Tibial artery (tissue), 4 donors: ENCODE data around the gene ZNF274.
A peak's percentile ranks its signal among the peaks of the same experiment; 100 is the strongest.

ENCODE experiments used
- DNase-seq, 2 donors: peaks; one replicate each; pipeline ENCODE4 v3.0.0-alpha.2; 2019
- H3K27ac ChIP-seq, 2 donors: fragments of 200-600 bp; sonication (generic) in 1 of 2; 1 replicate in 1 of 2; 2 replicates in 1 of 2; pipeline ENCODE4 v1.5.1; 2018 to 2019; ENCODE audit warnings: mild to moderate bottlenecking in 1 of 2
- H3K27me3 ChIP-seq, 2 donors: fragments of 200-600 bp; sonication (generic) in 1 of 2; one replicate each; pipeline versions ENCODE4 v1.5.1 to v1.6.0; 2016 to 2019
- H3K36me3 ChIP-seq, 3 donors: fragments of 200-600 bp; sonication (generic) in 2 of 3; one replicate each; pipeline ENCODE4 v1.5.1; 2016 to 2019; ENCODE audit warnings: mild to moderate bottlenecking in 2 of 3
- H3K4me1 ChIP-seq, 4 donors: fragments of 200-600 bp; sonication (generic) in 2 of 4; 1 replicate in 3 of 4; 2 replicates in 1 of 4; pipeline ENCODE4 v1.5.1; 2016 to 2019
- H3K4me3 ChIP-seq, 2 donors: fragments of 200-600 bp; sonication (generic) in 1 of 2; 1 replicate in 1 of 2; 2 replicates in 1 of 2; pipeline ENCODE4 v1.5.1; 2018 to 2019; ENCODE audit warnings: mild to moderate bottlenecking in 2 of 2
- H3K9me3 ChIP-seq, 3 donors: fragments of 200-600 bp; sonication (generic) in 1 of 3; one replicate each; pipeline ENCODE4 v1.5.1; 2016 to 2019
- intact Hi-C: fragments of 100-400 bp; cut with DNase I; formaldehyde crosslinking; loops from one replicate; pipeline ENCODE4 v1.15.0; 2023; ENCODE audit warnings: low total_unique reads
- TF ChIP-seq, protein P1 (sequence below), 2 experiments: fragments of 200-600 bp in 1 of 2; fragments of 450-650 bp in 1 of 2; IDR thresholded peaks; one replicate each; pipeline ENCODE4 v1.5.1; 2017 to 2019; ENCODE audit warnings: antibody characterized with exemption in 2 of 2, mild to moderate bottlenecking in 1 of 2, moderate library complexity in 1 of 2

Gene ZNF274

DNA sequence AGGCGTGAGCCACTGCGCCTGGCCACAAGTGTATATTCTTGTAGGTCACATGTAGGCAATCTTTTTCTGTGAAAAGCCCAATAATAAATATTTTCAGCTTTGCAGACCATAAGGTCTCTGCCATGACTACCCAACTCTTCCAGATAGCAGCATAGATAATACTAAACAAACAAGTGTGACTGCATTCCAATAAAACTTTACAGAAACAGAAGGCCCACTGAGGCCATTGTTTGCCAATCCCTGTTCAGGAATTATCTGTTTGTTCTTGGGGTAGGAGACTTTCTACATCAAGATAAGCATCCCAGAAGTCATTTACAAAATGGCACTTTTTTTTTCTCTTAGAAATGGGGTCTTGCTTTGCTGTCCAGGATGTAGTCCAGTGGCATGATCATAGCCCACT is 29.5 kb upstream of the ZNF274 start:
- TF ChIP-seq, protein P1, sequence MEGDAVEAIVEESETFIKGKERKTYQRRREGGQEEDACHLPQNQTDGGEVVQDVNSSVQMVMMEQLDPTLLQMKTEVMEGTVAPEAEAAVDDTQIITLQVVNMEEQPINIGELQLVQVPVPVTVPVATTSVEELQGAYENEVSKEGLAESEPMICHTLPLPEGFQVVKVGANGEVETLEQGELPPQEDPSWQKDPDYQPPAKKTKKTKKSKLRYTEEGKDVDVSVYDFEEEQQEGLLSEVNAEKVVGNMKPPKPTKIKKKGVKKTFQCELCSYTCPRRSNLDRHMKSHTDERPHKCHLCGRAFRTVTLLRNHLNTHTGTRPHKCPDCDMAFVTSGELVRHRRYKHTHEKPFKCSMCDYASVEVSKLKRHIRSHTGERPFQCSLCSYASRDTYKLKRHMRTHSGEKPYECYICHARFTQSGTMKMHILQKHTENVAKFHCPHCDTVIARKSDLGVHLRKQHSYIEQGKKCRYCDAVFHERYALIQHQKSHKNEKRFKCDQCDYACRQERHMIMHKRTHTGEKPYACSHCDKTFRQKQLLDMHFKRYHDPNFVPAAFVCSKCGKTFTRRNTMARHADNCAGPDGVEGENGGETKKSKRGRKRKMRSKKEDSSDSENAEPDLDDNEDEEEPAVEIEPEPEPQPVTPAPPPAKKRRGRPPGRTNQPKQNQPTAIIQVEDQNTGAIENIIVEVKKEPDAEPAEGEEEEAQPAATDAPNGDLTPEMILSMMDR (IDR thresholded peaks at IDR 0.05): no peak
- intact Hi-C loops: loop anchor here (10.0 kb wide), 1 partner anchor 579 kb away; the partner anchor contains the start of gene ZNF416
- no peak overlapping the region for H3K27ac ChIP-seq
- peaks cover 0 to 59% (median 35%) of the 10 kb centered on the region in 4 donors for H3K4me1 ChIP-seq
- H3K36me3 ChIP-seq: peaks cover 0 to 3% (median 0%) of the 10 kb centered on the region in 3 donors
- no peak overlapping the region for H3K4me3 ChIP-seq
- no peak for DNase-seq
- no peaks in the 10 kb centered on the region for H3K27me3 ChIP-seq
- peaks cover 0 to 20% (median 0%) of the 10 kb centered on the region in 3 donors for H3K9me3 ChIP-seq

DNA sequence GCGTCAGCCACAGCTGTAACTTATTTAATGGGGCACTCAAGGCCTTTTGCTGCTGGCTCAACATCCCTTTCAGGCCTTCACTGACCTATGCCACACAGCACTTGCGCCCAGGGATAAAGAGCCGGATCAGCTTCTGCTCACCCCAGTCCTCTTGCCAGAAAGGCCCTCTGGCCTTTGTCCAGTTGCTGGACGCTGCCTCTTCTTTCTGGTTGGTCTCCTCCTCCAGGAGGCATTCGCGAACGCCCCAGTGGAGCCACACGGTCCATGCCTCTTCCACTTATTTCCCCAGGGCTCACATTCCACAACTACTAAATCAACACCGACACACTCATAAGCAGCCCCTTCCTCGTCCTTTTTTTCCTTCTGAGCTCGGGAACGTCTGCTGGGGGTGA is 28.6 kb upstream of the ZNF274 start:
- no peaks in the 10 kb centered on the region for H3K27me3 ChIP-seq
- H3K27ac ChIP-seq: peak overlapping the region; percentile 91 to 95
- peaks cover 0 to 19% (median 0%) of the 10 kb centered on the region in 3 donors for H3K9me3 ChIP-seq
- intact Hi-C loops: loop anchor here (1.0 to 10.0 kb wide), 2 partner anchors 132 to 579 kb away; partner anchors contain the start of gene ZNF416
- no peaks in the 10 kb centered on the region for H3K36me3 ChIP-seq
- H3K4me3 ChIP-seq: peak overlapping the region; percentile 80 to 83
- peaks cover 0 to 52% (median 33%) of the 10 kb centered on the region in 4 donors for H3K4me1 ChIP-seq
- TF ChIP-seq, protein P1 (IDR thresholded peaks at IDR 0.05): no peak
- DNase-seq: peak; percentile 22 to 67

DNA sequence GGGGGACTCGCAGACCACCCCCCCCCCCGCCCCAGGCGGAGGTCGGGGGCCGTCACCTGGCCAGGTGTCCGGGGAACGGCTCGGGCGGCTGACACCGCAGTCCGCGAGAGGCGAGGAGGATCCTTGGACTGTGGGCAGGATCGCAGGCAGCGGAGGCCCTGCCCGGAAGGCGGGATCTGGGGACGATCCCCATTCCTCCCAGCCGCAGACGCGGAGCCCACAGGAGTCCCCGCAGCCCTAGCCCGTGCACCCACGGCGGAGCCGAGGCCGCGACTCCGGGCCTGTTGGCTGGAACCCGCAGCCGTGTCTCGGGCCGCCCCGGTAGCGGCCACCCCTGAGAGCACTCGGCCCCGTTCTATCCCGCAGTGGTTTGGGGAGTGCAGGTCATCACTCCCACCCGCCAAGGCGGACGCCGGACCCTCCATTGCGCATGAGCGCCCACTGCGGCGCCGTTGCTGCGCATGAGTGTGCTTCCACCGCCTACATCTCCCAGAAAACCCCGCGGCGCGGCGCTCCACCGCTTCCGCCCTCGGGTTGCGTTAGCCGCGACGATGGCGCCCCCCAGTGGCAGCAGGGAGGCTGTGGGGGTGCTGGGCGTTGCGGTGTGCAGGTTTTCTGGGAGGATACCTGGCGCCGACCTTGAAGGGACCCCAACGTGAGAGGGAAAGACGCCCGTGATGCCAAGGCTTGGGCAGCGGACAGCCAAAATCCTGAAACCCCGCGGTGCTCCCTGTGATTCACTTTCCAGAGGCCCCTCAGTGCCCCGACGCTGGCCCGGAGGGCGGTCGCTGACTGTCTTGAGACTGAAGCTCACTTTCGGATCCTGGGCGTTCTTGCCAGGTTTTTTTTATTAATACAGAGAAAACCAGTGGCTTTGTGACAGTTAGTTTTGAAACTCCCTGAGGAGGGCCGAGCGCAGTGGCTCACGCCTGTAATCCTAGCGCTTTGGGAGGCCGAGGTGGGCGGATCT is 27.9 kb upstream of the ZNF274 start:
- peaks cover 0 to 45% (median 28%) of the 10 kb centered on the region in 4 donors for H3K4me1 ChIP-seq
- H3K9me3 ChIP-seq: peaks cover 0 to 18% (median 0%) of the 10 kb centered on the region in 3 donors
- H3K27me3 ChIP-seq: no peaks in the 10 kb centered on the region
- TF ChIP-seq, protein P1 (IDR thresholded peaks at IDR 0.05): peak; percentile 97 to 99
- peak overlapping the region; percentile 91 to 95 for H3K27ac ChIP-seq
- DNase-seq: peak; percentile 92 to 97
- peak overlapping the region; percentile 80 to 83 for H3K4me3 ChIP-seq
- H3K36me3 ChIP-seq: no peaks in the 10 kb centered on the region
- intact Hi-C loops: loop anchor here (1.0 to 10.0 kb wide), 2 partner anchors 133 to 580 kb away; partner anchors contain the start of gene ZNF416

DNA sequence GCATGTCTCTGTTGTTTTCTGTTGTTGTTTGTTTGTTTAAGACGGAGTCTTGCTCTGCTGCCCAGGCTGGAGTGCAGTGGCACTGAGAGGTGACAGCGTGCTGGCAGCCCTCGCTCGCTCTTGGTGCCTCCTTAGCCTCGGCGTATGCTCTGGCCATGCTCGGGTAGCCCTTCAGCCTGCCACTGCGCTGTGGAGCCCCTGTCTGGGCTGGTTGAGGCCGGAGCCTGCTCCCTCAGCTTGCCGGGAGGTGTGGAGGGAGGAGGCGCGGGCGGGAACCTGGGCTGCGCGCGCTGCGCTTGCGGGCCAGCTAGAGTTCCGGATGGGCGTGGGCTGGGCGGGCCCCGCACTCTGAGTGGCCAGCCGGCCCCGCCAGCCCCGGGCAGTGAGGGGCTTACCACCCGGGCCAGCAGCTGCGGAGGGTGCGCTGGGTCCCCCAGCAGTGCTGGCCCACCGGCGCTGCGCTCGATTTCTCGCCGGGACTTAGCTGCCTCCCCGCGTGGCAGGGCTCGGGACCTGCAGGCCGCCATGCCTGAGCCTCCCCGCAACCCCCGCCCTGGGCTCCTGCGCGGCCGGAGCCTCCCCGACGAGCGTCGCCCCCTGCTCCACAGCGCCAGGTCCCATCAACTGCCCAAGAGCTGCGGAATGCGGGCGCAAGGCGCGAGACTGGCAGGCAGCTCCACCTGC is 25.7 kb upstream of the ZNF274 start:
- intact Hi-C loops: loop anchor here (10.0 kb wide), 1 partner anchor 582 kb away; the partner anchor contains the start of gene ZNF416
- Histone ChIP-seq H3K36me3 (peaks cover 0 to 3% (median 0%) of the 10 kb centered on the region in 3 donors), H3K4me3 (no peak overlapping the region), H3K4me1 (peaks cover 0 to 26% (median 23%) of the 10 kb centered on the region in 4 donors), H3K27ac (no peak overlapping the region), H3K9me3 (peaks cover 0 to 29% (median 5%) of the 10 kb centered on the region in 3 donors), H3K27me3 (no peaks in the 10 kb centered on the region)
- TF ChIP-seq, protein P1 (IDR thresholded peaks at IDR 0.05): no peak
- no peak for DNase-seq

DNA sequence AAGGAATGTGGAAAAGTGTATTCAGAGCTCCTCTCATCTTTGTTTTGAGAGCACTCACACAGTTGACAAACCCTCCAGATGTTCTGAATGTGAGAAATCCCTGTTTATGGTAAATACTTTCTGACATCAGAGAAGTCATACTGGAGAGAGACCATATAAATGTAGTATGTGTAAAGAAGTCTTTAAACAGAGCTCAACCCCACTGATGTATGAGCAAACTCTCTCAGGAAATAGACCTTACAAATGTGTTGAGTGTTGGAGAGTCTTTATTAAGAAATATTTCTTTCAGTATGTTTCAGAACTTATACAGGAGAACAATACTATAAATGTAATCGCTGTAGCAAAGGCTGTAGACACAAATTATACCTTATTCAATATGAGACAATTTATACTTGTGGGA is 16.6 kb upstream of the ZNF274 start:
- Histone ChIP-seq H3K27ac (no peak overlapping the region), H3K4me1 (no peaks in the 10 kb centered on the region), H3K9me3 (peaks cover 14 to 96% (median 88%) of the 10 kb centered on the region in 3 donors), H3K36me3 (peaks cover 0 to 13% (median 6%) of the 10 kb centered on the region in 3 donors), H3K4me3 (no peak overlapping the region), H3K27me3 (no peaks in the 10 kb centered on the region)
- TF ChIP-seq, protein P1 (IDR thresholded peaks at IDR 0.05): no peak
- intact Hi-C loops: no loop called here
- no peak for DNase-seq
